ENCODE data around the gene CNOT3.

DNA sequence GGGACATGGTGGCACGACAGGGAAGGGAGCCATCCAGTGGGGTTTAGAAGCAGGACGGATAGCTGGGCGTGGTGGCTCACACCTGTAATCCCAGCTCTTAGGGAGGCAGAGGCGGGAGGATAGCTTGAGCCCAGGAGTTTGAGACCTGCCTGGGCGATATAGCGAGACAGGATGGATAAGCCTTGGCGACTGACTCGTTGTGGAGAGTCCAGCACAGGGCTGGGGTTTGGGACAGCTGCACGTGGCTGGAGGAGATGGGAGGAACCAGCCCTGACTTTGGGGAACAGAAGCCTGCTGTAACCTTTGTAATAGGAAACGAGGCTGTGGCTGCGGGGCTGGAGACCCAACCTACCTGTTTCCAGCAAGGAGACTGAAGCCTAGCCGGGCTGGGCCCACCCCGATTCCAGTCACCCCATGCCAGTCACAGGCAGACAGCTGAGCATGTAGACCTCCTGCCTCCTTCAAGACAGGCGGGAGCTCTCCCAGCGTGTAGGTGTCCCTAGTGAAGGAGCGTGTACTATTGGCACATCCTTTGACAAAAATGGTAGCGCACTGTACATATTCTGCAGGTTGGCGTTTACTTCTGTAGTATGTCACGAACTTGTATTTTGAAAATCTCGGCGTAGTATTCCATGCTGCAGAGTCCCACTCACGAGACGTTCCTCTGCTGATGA, 13.9 kb downstream of the CNOT3 start:
- TF ChIP-seq, protein P1, sequence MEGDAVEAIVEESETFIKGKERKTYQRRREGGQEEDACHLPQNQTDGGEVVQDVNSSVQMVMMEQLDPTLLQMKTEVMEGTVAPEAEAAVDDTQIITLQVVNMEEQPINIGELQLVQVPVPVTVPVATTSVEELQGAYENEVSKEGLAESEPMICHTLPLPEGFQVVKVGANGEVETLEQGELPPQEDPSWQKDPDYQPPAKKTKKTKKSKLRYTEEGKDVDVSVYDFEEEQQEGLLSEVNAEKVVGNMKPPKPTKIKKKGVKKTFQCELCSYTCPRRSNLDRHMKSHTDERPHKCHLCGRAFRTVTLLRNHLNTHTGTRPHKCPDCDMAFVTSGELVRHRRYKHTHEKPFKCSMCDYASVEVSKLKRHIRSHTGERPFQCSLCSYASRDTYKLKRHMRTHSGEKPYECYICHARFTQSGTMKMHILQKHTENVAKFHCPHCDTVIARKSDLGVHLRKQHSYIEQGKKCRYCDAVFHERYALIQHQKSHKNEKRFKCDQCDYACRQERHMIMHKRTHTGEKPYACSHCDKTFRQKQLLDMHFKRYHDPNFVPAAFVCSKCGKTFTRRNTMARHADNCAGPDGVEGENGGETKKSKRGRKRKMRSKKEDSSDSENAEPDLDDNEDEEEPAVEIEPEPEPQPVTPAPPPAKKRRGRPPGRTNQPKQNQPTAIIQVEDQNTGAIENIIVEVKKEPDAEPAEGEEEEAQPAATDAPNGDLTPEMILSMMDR (CRISPR knock-in tag; IDR thresholded peaks at IDR 0.05): no peak
- TF ChIP-seq CREB1 (IDR thresholded peaks at IDR 0.05): no peak
- no peak for TF ChIP-seq CREB1 (CRISPR knock-in tag; IDR thresholded peaks at IDR 0.05)
- no peak for TF ChIP-seq TAF1 (CRISPR knock-in tag; IDR thresholded peaks at IDR 0.05)
- TF ChIP-seq HDAC2 (CRISPR knock-in tag; IDR thresholded peaks at IDR 0.05): no peak
- TF ChIP-seq FIP1L1 (IDR thresholded peaks at IDR 0.05; ENCODE audit: borderline replicate concordance, insufficient read depth, low read depth, low read length): no peak
- TF ChIP-seq, protein P2, sequence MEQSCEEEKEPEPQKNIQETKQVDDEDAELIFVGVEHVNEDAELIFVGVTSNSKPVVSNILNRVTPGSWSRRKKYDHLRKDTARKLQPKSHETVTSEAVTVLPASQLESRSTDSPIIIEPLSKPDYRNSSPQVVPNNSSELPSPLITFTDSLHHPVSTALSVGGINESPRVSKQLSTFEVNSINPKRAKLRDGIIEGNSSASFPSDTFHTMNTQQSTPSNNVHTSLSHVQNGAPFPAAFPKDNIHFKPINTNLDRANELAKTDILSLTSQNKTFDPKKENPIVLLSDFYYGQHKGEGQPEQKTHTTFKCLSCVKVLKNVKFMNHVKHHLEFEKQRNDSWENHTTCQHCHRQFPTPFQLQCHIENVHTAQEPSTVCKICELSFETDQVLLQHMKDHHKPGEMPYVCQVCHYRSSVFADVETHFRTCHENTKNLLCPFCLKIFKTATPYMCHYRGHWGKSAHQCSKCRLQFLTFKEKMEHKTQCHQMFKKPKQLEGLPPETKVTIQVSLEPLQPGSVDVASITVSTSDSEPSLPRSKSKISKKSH (CRISPR knock-in tag; IDR thresholded peaks at IDR 0.05; ENCODE audit: borderline replicate concordance): no peak

Data from HepG2 (cell line).